OCI-LY3 (cell line): ENCODE data around the gene LSR.

ENCODE experiments used
- H2AFZ ChIP-seq: fragments of 200-600, 300-600 bp; shearing (Covaris generic); 2 replicates; pipeline ENCODE4 v1.6.0; 2014; ENCODE audit warnings: antibody characterized with exemption, low read depth, low read length
- H3K27ac ChIP-seq: fragments of 200-600, 300-600 bp; sonication (generic); 2 replicates; pipeline ENCODE4 v1.5.1; 2014; ENCODE audit warnings: mild to moderate bottlenecking, low read length, moderate library complexity, mixed read lengths
- H3K27me3 ChIP-seq: fragments of 200-600, 300-600 bp; sonication (generic); 2 replicates; pipeline ENCODE4 v1.6.1; 2014; ENCODE audit warnings: low read depth, low read length, mixed read lengths
- H3K36me3 ChIP-seq: fragments of 200-600, 300-600 bp; sonication (generic); replicated peaks from 2 replicates; pipeline ENCODE3; 2014; ENCODE audit warnings: low read depth, low read length, mixed read lengths
- H3K4me1 ChIP-seq: fragments of 300-600, 200-600 bp; sonication (generic); 2 replicates; pipeline ENCODE4 v1.6.1; 2014; ENCODE audit warnings: low read length, mixed read lengths
- H3K4me2 ChIP-seq: fragments of 200-600, 300-600 bp; sonication (generic); 2 replicates; pipeline ENCODE4 v1.6.1; 2014; ENCODE audit warnings: low read length, mixed read lengths
- H3K4me3 ChIP-seq: fragments of 300-600, 200-600 bp; sonication (generic); 2 replicates; pipeline ENCODE4 v1.5.1; 2014; ENCODE audit warnings: antibody characterized with exemption, mild to moderate bottlenecking, low read length, moderate library complexity
- H3K79me2 ChIP-seq: fragments of 300-600, 200-600 bp; shearing (Covaris generic); 2 replicates; pipeline ENCODE4 v1.6.1; 2014; ENCODE audit warnings: mild to moderate bottlenecking, low read length, mixed read lengths
- H3K9ac ChIP-seq: fragments of 300-600, 200-600 bp; shearing (Covaris generic); 2 replicates; pipeline ENCODE4 v1.6.0; 2014; ENCODE audit warnings: mild to moderate bottlenecking, low read length, moderate library complexity
- H3K9me3 ChIP-seq: fragments of 200-600, 300-600 bp; shearing (Covaris generic); 2 replicates; pipeline ENCODE4 v1.6.1; 2014; ENCODE audit warnings: low read length, mixed read lengths; ENCODE audit not compliant: insufficient read depth
- H4K20me1 ChIP-seq: fragments of 200-600, 300-600 bp; sonication (generic); 2 replicates; pipeline ENCODE4 v1.6.1; 2016; ENCODE audit warnings: low read length, mixed read lengths; ENCODE audit not compliant: insufficient read depth
- CTCF ChIP-seq: fragments of 200-600, 300-600 bp; sonication (generic); IDR thresholded peaks from 2 replicates; pipeline ENCODE4 v1.5.1; 2014; ENCODE audit warnings: antibody characterized with exemption, low read length, low read depth
- EZH2phosphoT487 ChIP-seq: fragments of 200-600 bp; shearing (Covaris generic); IDR thresholded peaks from 2 replicates; pipeline ENCODE4 v1.6.1; 2018; ENCODE audit warnings: antibody characterized with exemption, mixed run types, low read depth

Gene LSR

GRCh38 chr19:35296644-35297514 is 48.1 kb downstream of the LSR start:
- Histone ChIP-seq H3K9me3 (no peaks in the 10 kb centered on the region), H3K27ac (no peak overlapping the region), H3K79me2 (no peaks in the 10 kb centered on the region), H3K4me2 (no peak overlapping the region), H2AFZ (no peak overlapping the region), H3K4me1 (0 out of 2 replicates have a peak, but pooled peaks cover 4% of the 10 kb centered on the region), H3K36me3 (no peaks in the 10 kb centered on the region), H3K9ac (no peak overlapping the region), H3K4me3 (no peak overlapping the region), H3K27me3 (peaks cover 28% of the 10 kb centered on the region), H4K20me1 (no peaks in the 10 kb centered on the region)
- no peak for TF ChIP-seq CTCF

- H3K4me2 ChIP-seq, result no peak overlapping the region
- H3K9me3 ChIP-seq, result no peaks in the 10 kb centered on the region
- no peak overlapping the region for H3K4me3 ChIP-seq
- no peak overlapping the region for H3K27ac ChIP-seq
- TF ChIP-seq CTCF (no peak), EZH2phosphoT487 (no peak)
- no peak overlapping the region for H2AFZ ChIP-seq
- H3K4me1 ChIP-seq, result 0 out of 2 replicates have a peak, but pooled peaks cover under 1% of the 10 kb centered on the region
- no peak overlapping the region for H3K9ac ChIP-seq
- peaks cover 22% of the 10 kb centered on the region for H3K27me3 ChIP-seq
- H3K36me3 ChIP-seq, result no peaks in the 10 kb centered on the region
- H4K20me1 ChIP-seq, result no peaks in the 10 kb centered on the region
- no peaks in the 10 kb centered on the region for H3K79me2 ChIP-seq
These were observed 48.7 kb downstream of the LSR start for GRCh38 chr19:35297515-35297848.

GRCh38 chr19:35297922-35298321 is 49.1 kb downstream of the LSR start:
- Histone ChIP-seq H4K20me1 (no peaks in the 10 kb centered on the region), H2AFZ (no peak overlapping the region), H3K4me1 (no peaks in the 10 kb centered on the region), H3K27me3 (peaks cover 17% of the 10 kb centered on the region), H3K36me3 (no peaks in the 10 kb centered on the region), H3K9ac (no peak overlapping the region), H3K9me3 (no peaks in the 10 kb centered on the region), H3K27ac (no peak overlapping the region), H3K4me3 (no peak overlapping the region), H3K79me2 (no peaks in the 10 kb centered on the region), H3K4me2 (no peak overlapping the region)
- TF ChIP-seq EZH2phosphoT487 (no peak), CTCF (no peak)

GRCh38 chr19:35298561-35298972 is 49.8 kb downstream of the LSR start:
- Histone ChIP-seq H4K20me1 (no peaks in the 10 kb centered on the region), H3K9me3 (no peaks in the 10 kb centered on the region), H3K4me3 (no peak overlapping the region), H3K4me1 (no peaks in the 10 kb centered on the region), H3K36me3 (no peaks in the 10 kb centered on the region), H3K4me2 (no peak overlapping the region), H3K27me3 (peaks cover 11% of the 10 kb centered on the region; the same call in 1 of the 2 replicates), H3K27ac (no peak overlapping the region), H2AFZ (no peak overlapping the region), H3K9ac (no peak overlapping the region), H3K79me2 (no peaks in the 10 kb centered on the region)
- TF ChIP-seq CTCF (no peak), EZH2phosphoT487 (no peak)
